ENCODE results near the gene ARHGEF1.

Gene ARHGEF1

GRCh38 chr19:41877916-41878905, 4.8 kb upstream of the ARHGEF1 start:
- no peak overlapping the region for H3K4me3 ChIP-seq
- H3K27ac ChIP-seq = peak overlapping the region in 14 of 21 experiments; percentile 5 to 88 (median 72)

GRCh38 chr19:41879080-41879479, 3.9 kb upstream of the ARHGEF1 start:
- Histone ChIP-seq H3K4me3 (no peak overlapping the region), H3K27ac (peak overlapping the region in 1 of 21 experiments; percentile 9)

- Histone ChIP-seq H3K4me3 (no peak overlapping the region), H3K27ac (peak overlapping the region in 2 of 21 experiments; percentile 21 to 46)
These were observed 3.2 kb upstream of the ARHGEF1 start for GRCh38 chr19:41879670-41880328.

- no peak overlapping the region for H3K4me3 ChIP-seq
- H3K27ac ChIP-seq = peak overlapping the region in 2 of 21 experiments; percentile 21 to 38
These were observed 2.7 kb upstream of the ARHGEF1 start for GRCh38 chr19:41880329-41880708.

- Histone ChIP-seq H3K4me3 (peak overlapping the region; percentile 67 to 100 (median 81)), H3K27ac (peak overlapping the region; percentile 87 to 100 (median 95))
These were observed 458 bp downstream of the ARHGEF1 start for GRCh38 chr19:41883463-41883820.

- peak overlapping the region; percentile 87 to 100 (median 95) for H3K27ac ChIP-seq
These were observed 1.1 kb downstream of the ARHGEF1 start for GRCh38 chr19:41883821-41884733.

GRCh38 chr19:41886761-41887710, 4.1 kb downstream of the ARHGEF1 start:
- H3K4me3 ChIP-seq = peak overlapping the region in 6 of 7 experiments; percentile 8 to 23 (median 14)

More at GRCh38 chr19:41883821-41884733, 1.1 kb downstream of the ARHGEF1 start:
- H3K4me3 ChIP-seq = peak overlapping the region; percentile 67 to 100 (median 81)

GRCh38 chr19:41887711-41888382, 4.9 kb downstream of the ARHGEF1 start:
- Histone ChIP-seq H3K4me3 (peak overlapping the region in 4 of 7 experiments; percentile 8 to 23 (median 16)), H3K27ac (peak overlapping the region in 19 of 21 experiments; percentile 14 to 99 (median 70))

More at GRCh38 chr19:41886761-41887710, 4.1 kb downstream of the ARHGEF1 start:
- H3K27ac ChIP-seq = peak overlapping the region in 19 of 21 experiments; percentile 14 to 99 (median 70)

GRCh38 chr19:41888926-41889325, 5.9 kb downstream of the ARHGEF1 start:
- peak overlapping the region in 8 of 21 experiments; percentile 3 to 99 (median 83) for H3K27ac ChIP-seq
- H3K4me3 ChIP-seq = no peak overlapping the region

- H3K4me3 ChIP-seq = no peak overlapping the region
- no peak overlapping the region for H3K27ac ChIP-seq
These were observed 6.9 kb downstream of the ARHGEF1 start for GRCh38 chr19:41889896-41890295.

- Histone ChIP-seq H3K4me3 (no peak overlapping the region), H3K27ac (no peak overlapping the region)
These were observed 8.0 kb downstream of the ARHGEF1 start for GRCh38 chr19:41890936-41891335.

- peak overlapping the region in 2 of 21 experiments; percentile 10 to 51 for H3K27ac ChIP-seq
- H3K4me3 ChIP-seq = no peak overlapping the region
These were observed 9.4 kb downstream of the ARHGEF1 start for GRCh38 chr19:41892173-41892902.

- Histone ChIP-seq H3K27ac (no peak overlapping the region), H3K4me3 (no peak overlapping the region)
These were observed 10.9 kb downstream of the ARHGEF1 start for GRCh38 chr19:41893899-41894298.

- H3K4me3 ChIP-seq = no peak overlapping the region
- H3K27ac ChIP-seq = peak overlapping the region in 1 of 21 experiments; percentile 5
These were observed 11.4 kb downstream of the ARHGEF1 start for GRCh38 chr19:41894350-41894749.

- no peak overlapping the region for H3K27ac ChIP-seq
- H3K4me3 ChIP-seq = no peak overlapping the region
These were observed 13.0 kb downstream of the ARHGEF1 start for GRCh38 chr19:41895745-41896580.

- Histone ChIP-seq H3K27ac (no peak overlapping the region), H3K4me3 (no peak overlapping the region)
These were observed 13.6 kb downstream of the ARHGEF1 start for GRCh38 chr19:41896581-41896942.
